Superior temporal gyrus (tissue), 1 donor: ENCODE measurements around the gene GPR132.

ENCODE experiments used
- DNase-seq: peaks from one replicate; pipeline ENCODE4 v3.0.0-alpha.2; 2016; ENCODE audit errors: extremely low spot score

The GPR132 gene

GRCh38 chr14:105020815-105021655 is 44.2 kb downstream of the GPR132 start, which contains the start of gene CDCA4:
TSS of gene CDCA4 (minus strand) at chr14:105021083. CDS start at chr14:105011929, 9,154 bp downstream.
- DNase-seq: peak; percentile 96

- no peak for DNase-seq
These were observed 45.1 kb downstream of the GPR132 start for GRCh38 chr14:105019861-105020814.

GRCh38 chr14:105018414-105018813 is 46.8 kb downstream of the GPR132 start:
- DNase-seq: no peak

GRCh38 chr14:105015905-105016304 is 49.3 kb downstream of the GPR132 start:
- no peak for DNase-seq

GRCh38 chr14:105015242-105015641 is 50.0 kb downstream of the GPR132 start:
- no peak for DNase-seq

GRCh38 chr14:105014631-105015030 is 50.6 kb downstream of the GPR132 start:
- DNase-seq: no peak

GRCh38 chr14:105014032-105014431 is 51.2 kb downstream of the GPR132 start:
- DNase-seq: no peak

GRCh38 chr14:105013150-105013785 is 52.0 kb downstream of the GPR132 start:
- peak; percentile 19 for DNase-seq

- no peak for DNase-seq
These were observed 52.9 kb downstream of the GPR132 start for GRCh38 chr14:105012171-105012985.

- DNase-seq: no peak
These were observed 53.8 kb downstream of the GPR132 start for GRCh38 chr14:105011312-105011990.

- DNase-seq: no peak
These were observed 54.3 kb downstream of the GPR132 start for GRCh38 chr14:105010891-105011291.

GRCh38 chr14:105010106-105010505 is 55.1 kb downstream of the GPR132 start:
- DNase-seq: no peak

GRCh38 chr14:105007593-105008264 is 57.5 kb downstream of the GPR132 start:
- no peak for DNase-seq

- DNase-seq: no peak
These were observed 58.2 kb downstream of the GPR132 start for GRCh38 chr14:105006831-105007592.

- DNase-seq: no peak
These were observed 59.0 kb downstream of the GPR132 start for GRCh38 chr14:105005929-105006830.

GRCh38 chr14:105005329-105005928 is 59.8 kb downstream of the GPR132 start:
- no peak for DNase-seq
